WTC11 (cell line): ENCODE data around the gene LAMTOR5. TPM values are rescaled to one million over a fixed set of nuclear protein-coding genes. Genes with fewer than 3 reads are reported as not detected.

Source experiments
- ATAC-seq: fragments of 200-7000 bp; cut with Tn5 transposase; 2 replicates; pipeline ENCODE4 v1.10.0; 2021; ENCODE audit warnings: mild to moderate bottlenecking, moderate library complexity
- CTCF ChIA-PET: fragments of 300-600 bp; sonication (Branson Sonifier 250); formaldehyde crosslinking; loops from one replicate; lab custom pipeline; 2021; ENCODE audit warnings: antibody characterized with exemption; lab: Charles Lee
- POLR2A ChIA-PET: fragments of 350-600 bp; sonication (Branson Sonifier 250); formaldehyde crosslinking; loops from one replicate; lab custom pipeline; 2021; ENCODE audit warnings: antibody characterized with exemption; lab: Charles Lee
- DNase-seq: peaks from one replicate; pipeline ENCODE4 v3.0.0; 2021; ENCODE audit warnings: low spot score
- H3K27ac Mint-ChIP-seq: 2 replicates; pipeline ENCODE4 v1.8.0; 2021; ENCODE audit warnings: mixed read lengths
- H3K27me3 Mint-ChIP-seq: 2 replicates; pipeline ENCODE4 v1.8.0; 2021; ENCODE audit warnings: low read depth, mild to moderate bottlenecking, moderate library complexity, mixed read lengths
- H3K36me3 Mint-ChIP-seq: 2 replicates; pipeline ENCODE4 v1.8.0; 2021; ENCODE audit warnings: mixed read lengths
- H3K4me1 Mint-ChIP-seq: 2 replicates; pipeline ENCODE4 v1.8.0; 2022; ENCODE audit warnings: mixed read lengths
- H3K4me3 Mint-ChIP-seq: 2 replicates; pipeline ENCODE4 v1.8.0; 2021; ENCODE audit warnings: mild to moderate bottlenecking, moderate library complexity, mixed read lengths
- H3K9me3 Mint-ChIP-seq: 2 replicates; pipeline ENCODE4 v1.8.0; 2021; ENCODE audit warnings: mixed read lengths
- ATF1 ChIP-seq: sonication (generic); formaldehyde crosslinking; IDR thresholded peaks from 2 replicates; pipeline ENCODE4 v1.8.1; 2023; ENCODE audit warnings: mild to moderate bottlenecking, moderate library complexity, missing genetic modification reagents
- CREB1 ChIP-seq: sonication (generic); formaldehyde crosslinking; IDR thresholded peaks from 2 replicates; pipeline ENCODE4 v1.8.0; 2023; ENCODE audit warnings: mild to moderate bottlenecking, missing genetic modification reagents
- ELF4 ChIP-seq: sonication (generic); formaldehyde crosslinking; IDR thresholded peaks from 2 replicates; pipeline ENCODE4 v1.8.1; 2022; ENCODE audit warnings: low read depth, mild to moderate bottlenecking, moderate library complexity, missing genetic modification reagents
- EMX1 ChIP-seq: fragments of 250-450 bp; sonication (Bioruptor Pico); IDR thresholded peaks from 2 replicates; pipeline ENCODE4 v1.8.0; 2021; ENCODE audit warnings: mild to moderate bottlenecking
- GTF2I ChIP-seq: fragments of 250-450 bp; sonication (Bioruptor Pico); conservative IDR thresholded peaks from 2 replicates; pipeline ENCODE4 v1.4.0; 2021; ENCODE audit warnings: mild to moderate bottlenecking
- JAZF1 ChIP-seq: fragments of 250-450 bp; sonication (Bioruptor Pico); IDR thresholded peaks from 2 replicates; pipeline ENCODE4 v1.9.0; 2021; ENCODE audit warnings: moderate library complexity, mild to moderate bottlenecking, inconsistent platforms
- KAT7 ChIP-seq: sonication (generic); formaldehyde crosslinking; IDR thresholded peaks from 2 replicates; pipeline ENCODE4 v1.8.1; 2023; ENCODE audit warnings: missing genetic modification reagents, mild to moderate bottlenecking, borderline replicate concordance
- MYBL2 ChIP-seq: sonication (generic); formaldehyde crosslinking; IDR thresholded peaks from 2 replicates; pipeline ENCODE4 v1.8.1; 2023; ENCODE audit warnings: mild to moderate bottlenecking, moderate library complexity, missing genetic modification reagents
- NFE2L1 ChIP-seq: sonication (generic); formaldehyde crosslinking; IDR thresholded peaks from 2 replicates; pipeline ENCODE4 v1.8.1; 2023; ENCODE audit warnings: missing genetic modification reagents
- NR2C2 ChIP-seq: sonication (generic); formaldehyde crosslinking; IDR thresholded peaks from 2 replicates; pipeline ENCODE4 v1.8.0; 2022; ENCODE audit warnings: mild to moderate bottlenecking, missing genetic modification reagents
- OVOL2 ChIP-seq: fragments of 250-450 bp; sonication (Bioruptor Pico); IDR thresholded peaks from 2 replicates; pipeline ENCODE4 v1.9.0; 2021; ENCODE audit warnings: mild to moderate bottlenecking, borderline replicate concordance
- TEAD1 ChIP-seq: sonication (generic); formaldehyde crosslinking; IDR thresholded peaks from 2 replicates; pipeline ENCODE4 v1.8.0; 2022; ENCODE audit warnings: mild to moderate bottlenecking, missing genetic modification reagents
- TP53 ChIP-seq: sonication (generic); formaldehyde crosslinking; IDR thresholded peaks from 2 replicates; pipeline ENCODE4 v1.8.1; 2023; ENCODE audit warnings: mild to moderate bottlenecking, missing genetic modification reagents
- ZNF232 ChIP-seq: sonication (generic); formaldehyde crosslinking; IDR thresholded peaks from 2 replicates; pipeline ENCODE4 v1.8.0; 2022; ENCODE audit warnings: mild to moderate bottlenecking, missing genetic modification reagents
- ZNF396 ChIP-seq: fragments of 250-450 bp; sonication (Bioruptor Pico); IDR thresholded peaks from 2 replicates; pipeline ENCODE4 v1.8.0; 2021; ENCODE audit warnings: mild to moderate bottlenecking, moderate library complexity, borderline replicate concordance
- ZNF671 ChIP-seq: fragments of 250-450 bp; sonication (Bioruptor Pico); IDR thresholded peaks from 2 replicates; pipeline ENCODE4 v1.8.0; 2021; ENCODE audit warnings: mild to moderate bottlenecking
- total RNA-seq: library from RNA; stranded (reverse); gene quantifications from 3 replicates; pipeline ENCODE4 v1.2.3, GENCODE V29; 2021
- TF ChIP-seq, protein P1 (sequence below): sonication (generic); formaldehyde crosslinking; IDR thresholded peaks from 2 replicates; pipeline ENCODE4 v1.8.1; 2022; ENCODE audit warnings: mild to moderate bottlenecking, moderate library complexity, missing genetic modification reagents
- TF ChIP-seq, protein P2 (sequence below): sonication (generic); formaldehyde crosslinking; IDR thresholded peaks from 2 replicates; pipeline ENCODE4 v1.8.1; 2022; ENCODE audit warnings: low read depth, mild to moderate bottlenecking, moderate library complexity, missing genetic modification reagents, borderline replicate concordance
- TF ChIP-seq, protein P3 (sequence below): sonication (generic); formaldehyde crosslinking; IDR thresholded peaks from 2 replicates; pipeline ENCODE4 v1.8.0; 2023; ENCODE audit warnings: missing genetic modification reagents, mild to moderate bottlenecking, borderline replicate concordance
- TF ChIP-seq, protein P4 (sequence below): sonication (generic); formaldehyde crosslinking; IDR thresholded peaks from 2 replicates; pipeline ENCODE4 v1.8.1; 2023; ENCODE audit warnings: mild to moderate bottlenecking, moderate library complexity, missing genetic modification reagents
- TF ChIP-seq, protein P5 (sequence below): sonication (generic); formaldehyde crosslinking; conservative IDR thresholded peaks from 2 replicates; pipeline ENCODE4 v1.8.1; 2022; ENCODE audit warnings: mild to moderate bottlenecking, missing genetic modification reagents
- TF ChIP-seq, protein P6 (sequence below): sonication (generic); formaldehyde crosslinking; IDR thresholded peaks from 2 replicates; pipeline ENCODE4 v1.8.1; 2023; ENCODE audit warnings: mild to moderate bottlenecking, missing genetic modification reagents

LAMTOR5 gene
- total RNA-seq, 1 experiment from 2014 or later, result 76.0 TPM

DNA sequence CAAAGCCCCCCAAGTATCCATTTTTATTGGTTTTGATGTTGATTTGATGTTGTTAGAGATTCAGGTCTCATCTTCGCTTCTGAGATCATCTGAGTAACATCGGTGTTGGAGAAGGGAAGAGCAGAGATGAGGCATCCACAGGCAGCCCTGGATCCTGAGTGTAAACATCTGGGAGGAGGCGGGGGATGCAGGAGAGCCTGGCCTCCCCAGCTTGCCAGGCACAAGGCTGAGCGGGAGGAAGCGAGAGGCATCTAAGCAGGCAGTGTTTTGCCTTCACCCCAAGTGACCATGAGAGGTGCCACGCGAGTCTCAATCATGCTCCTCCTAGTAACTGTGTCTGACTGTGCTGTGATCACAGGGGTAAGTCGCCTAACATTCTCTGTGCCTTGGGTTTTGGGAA, 43.4 kb upstream of the LAMTOR5 start, which contains the start of gene PROK1:
Gene PROK1 (plus strand): TSS at position 221 of the 400 bp plus-strand sequence. CDS start 68 bp downstream, at position 289.
- Mint-ChIP-seq H3K27ac (peak within 1 kb of the TSS; percentile 14), H3K27me3 (no peaks in the 10 kb centered on the region), H3K4me3 (no peak within 1 kb of the TSS), H3K36me3 (no peaks in the 10 kb centered on the region), H3K4me1 (peaks cover 24% of the 10 kb centered on the region), H3K9me3 (no peaks in the 10 kb centered on the region)
- no peak for TF ChIP-seq TP53 (CRISPR knock-in tag)
- TF ChIP-seq ZNF671 (CRISPR knock-in tag), result no peak
- TF ChIP-seq, protein P1, sequence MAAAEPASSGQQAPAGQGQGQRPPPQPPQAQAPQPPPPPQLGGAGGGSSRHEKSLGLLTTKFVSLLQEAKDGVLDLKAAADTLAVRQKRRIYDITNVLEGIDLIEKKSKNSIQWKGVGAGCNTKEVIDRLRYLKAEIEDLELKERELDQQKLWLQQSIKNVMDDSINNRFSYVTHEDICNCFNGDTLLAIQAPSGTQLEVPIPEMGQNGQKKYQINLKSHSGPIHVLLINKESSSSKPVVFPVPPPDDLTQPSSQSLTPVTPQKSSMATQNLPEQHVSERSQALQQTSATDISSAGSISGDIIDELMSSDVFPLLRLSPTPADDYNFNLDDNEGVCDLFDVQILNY (CRISPR knock-in tag), result no peak
- TF ChIP-seq OVOL2 (CRISPR knock-in tag), result no peak
- TF ChIP-seq ZNF232 (CRISPR knock-in tag), result no peak
- TF ChIP-seq, protein P2, sequence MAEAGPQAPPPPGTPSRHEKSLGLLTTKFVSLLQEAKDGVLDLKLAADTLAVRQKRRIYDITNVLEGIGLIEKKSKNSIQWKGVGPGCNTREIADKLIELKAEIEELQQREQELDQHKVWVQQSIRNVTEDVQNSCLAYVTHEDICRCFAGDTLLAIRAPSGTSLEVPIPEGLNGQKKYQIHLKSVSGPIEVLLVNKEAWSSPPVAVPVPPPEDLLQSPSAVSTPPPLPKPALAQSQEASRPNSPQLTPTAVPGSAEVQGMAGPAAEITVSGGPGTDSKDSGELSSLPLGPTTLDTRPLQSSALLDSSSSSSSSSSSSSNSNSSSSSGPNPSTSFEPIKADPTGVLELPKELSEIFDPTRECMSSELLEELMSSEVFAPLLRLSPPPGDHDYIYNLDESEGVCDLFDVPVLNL (CRISPR knock-in tag), result no peak
- no peak for TF ChIP-seq KAT7 (CRISPR knock-in tag)
- no peak for TF ChIP-seq TEAD1 (CRISPR knock-in tag)
- no peak for TF ChIP-seq JAZF1 (CRISPR knock-in tag)
- no peak for TF ChIP-seq NFE2L1 (CRISPR knock-in tag)
- ATAC-seq (no peak), DNase-seq (no peak)
- CTCF ChIA-PET, result interaction anchor here (0.9 to 7.7 kb wide), 4 partner anchors 9 to 243 kb away, joined by 3 to 188 read pairs (median 10); no protein-coding TSS in a partner anchor
- POLR2A ChIA-PET, result no interaction called here

DNA sequence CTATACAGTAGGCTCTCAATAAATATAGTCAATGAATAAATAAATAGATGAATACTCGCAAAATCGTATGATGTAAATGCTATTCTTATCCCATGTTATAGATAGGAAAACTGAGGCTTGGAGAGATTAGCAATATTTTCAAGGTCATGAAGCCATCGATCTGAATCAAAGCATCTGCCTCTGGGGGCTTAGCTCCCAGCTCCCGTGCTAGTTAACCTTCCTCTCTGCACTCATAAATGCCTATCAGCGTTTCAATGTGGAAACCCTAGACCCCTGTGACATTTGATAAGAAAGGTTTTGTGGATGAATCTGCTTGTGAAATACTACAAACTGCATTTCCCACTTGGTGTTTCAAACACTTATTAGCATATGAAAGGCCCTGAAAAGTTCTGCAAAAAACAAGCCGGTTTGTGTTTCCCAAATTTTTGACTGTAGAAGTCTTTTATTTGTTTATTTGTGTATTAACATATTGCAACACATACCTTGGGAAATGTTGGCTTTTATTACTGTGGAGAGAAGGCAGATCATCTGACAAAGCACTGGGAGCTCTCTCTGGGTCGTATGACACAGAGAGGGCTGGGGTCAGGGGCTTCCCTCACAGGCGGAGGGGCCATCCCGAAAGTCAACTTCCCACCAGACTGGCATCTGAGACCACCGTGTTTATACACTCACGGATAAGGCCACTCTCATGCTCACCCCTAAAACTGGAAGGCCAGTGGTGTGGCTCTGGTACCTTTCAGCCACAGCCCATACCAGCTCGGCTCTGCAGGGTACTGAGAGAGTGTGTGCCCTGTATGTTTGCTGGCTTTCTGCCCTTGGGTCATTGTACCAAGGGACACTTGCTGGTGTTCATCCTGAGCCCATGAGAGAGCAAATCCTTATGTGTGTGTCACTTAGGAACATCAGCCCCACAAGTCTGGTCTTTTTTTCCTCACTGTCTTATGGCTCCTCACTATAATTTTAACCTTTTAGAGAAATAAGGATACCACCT, 42.5 kb upstream of the LAMTOR5 start:
- DNase-seq, result no peak
- POLR2A ChIA-PET, result no interaction called here
- H3K4me3 Mint-ChIP-seq, result no peak overlapping the region
- H3K27me3 Mint-ChIP-seq, result no peaks in the 10 kb centered on the region
- 0 out of 2 replicates have a peak overlapping the region, but pooled peaks have one; percentile 11 for H3K27ac Mint-ChIP-seq
- ATAC-seq, result peak; percentile 14; the same call in 1 of the 2 replicates
- no peaks in the 10 kb centered on the region for H3K36me3 Mint-ChIP-seq
- CTCF ChIA-PET, result interaction anchor here (0.7 to 7.7 kb wide), 8 partner anchors 10 to 253 kb away, joined by 3 to 188 read pairs (median 4); partner anchors contain the start of gene RBM15
- peaks cover 19% of the 10 kb centered on the region for H3K4me1 Mint-ChIP-seq
- no peaks in the 10 kb centered on the region for H3K9me3 Mint-ChIP-seq
- TF ChIP-seq NR2C2 (CRISPR knock-in tag) (no peak), EMX1 (CRISPR knock-in tag) (no peak), ELF4 (no peak), MYBL2 (CRISPR knock-in tag) (no peak), GTF2I (no peak), ATF1 (CRISPR knock-in tag) (no peak), CREB1 (no peak), ZNF396 (CRISPR knock-in tag) (no peak)
- TF ChIP-seq, protein P3, sequence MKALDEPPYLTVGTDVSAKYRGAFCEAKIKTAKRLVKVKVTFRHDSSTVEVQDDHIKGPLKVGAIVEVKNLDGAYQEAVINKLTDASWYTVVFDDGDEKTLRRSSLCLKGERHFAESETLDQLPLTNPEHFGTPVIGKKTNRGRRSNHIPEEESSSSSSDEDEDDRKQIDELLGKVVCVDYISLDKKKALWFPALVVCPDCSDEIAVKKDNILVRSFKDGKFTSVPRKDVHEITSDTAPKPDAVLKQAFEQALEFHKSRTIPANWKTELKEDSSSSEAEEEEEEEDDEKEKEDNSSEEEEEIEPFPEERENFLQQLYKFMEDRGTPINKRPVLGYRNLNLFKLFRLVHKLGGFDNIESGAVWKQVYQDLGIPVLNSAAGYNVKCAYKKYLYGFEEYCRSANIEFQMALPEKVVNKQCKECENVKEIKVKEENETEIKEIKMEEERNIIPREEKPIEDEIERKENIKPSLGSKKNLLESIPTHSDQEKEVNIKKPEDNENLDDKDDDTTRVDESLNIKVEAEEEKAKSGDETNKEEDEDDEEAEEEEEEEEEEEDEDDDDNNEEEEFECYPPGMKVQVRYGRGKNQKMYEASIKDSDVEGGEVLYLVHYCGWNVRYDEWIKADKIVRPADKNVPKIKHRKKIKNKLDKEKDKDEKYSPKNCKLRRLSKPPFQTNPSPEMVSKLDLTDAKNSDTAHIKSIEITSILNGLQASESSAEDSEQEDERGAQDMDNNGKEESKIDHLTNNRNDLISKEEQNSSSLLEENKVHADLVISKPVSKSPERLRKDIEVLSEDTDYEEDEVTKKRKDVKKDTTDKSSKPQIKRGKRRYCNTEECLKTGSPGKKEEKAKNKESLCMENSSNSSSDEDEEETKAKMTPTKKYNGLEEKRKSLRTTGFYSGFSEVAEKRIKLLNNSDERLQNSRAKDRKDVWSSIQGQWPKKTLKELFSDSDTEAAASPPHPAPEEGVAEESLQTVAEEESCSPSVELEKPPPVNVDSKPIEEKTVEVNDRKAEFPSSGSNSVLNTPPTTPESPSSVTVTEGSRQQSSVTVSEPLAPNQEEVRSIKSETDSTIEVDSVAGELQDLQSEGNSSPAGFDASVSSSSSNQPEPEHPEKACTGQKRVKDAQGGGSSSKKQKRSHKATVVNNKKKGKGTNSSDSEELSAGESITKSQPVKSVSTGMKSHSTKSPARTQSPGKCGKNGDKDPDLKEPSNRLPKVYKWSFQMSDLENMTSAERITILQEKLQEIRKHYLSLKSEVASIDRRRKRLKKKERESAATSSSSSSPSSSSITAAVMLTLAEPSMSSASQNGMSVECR, result no peak
- TF ChIP-seq, protein P4, sequence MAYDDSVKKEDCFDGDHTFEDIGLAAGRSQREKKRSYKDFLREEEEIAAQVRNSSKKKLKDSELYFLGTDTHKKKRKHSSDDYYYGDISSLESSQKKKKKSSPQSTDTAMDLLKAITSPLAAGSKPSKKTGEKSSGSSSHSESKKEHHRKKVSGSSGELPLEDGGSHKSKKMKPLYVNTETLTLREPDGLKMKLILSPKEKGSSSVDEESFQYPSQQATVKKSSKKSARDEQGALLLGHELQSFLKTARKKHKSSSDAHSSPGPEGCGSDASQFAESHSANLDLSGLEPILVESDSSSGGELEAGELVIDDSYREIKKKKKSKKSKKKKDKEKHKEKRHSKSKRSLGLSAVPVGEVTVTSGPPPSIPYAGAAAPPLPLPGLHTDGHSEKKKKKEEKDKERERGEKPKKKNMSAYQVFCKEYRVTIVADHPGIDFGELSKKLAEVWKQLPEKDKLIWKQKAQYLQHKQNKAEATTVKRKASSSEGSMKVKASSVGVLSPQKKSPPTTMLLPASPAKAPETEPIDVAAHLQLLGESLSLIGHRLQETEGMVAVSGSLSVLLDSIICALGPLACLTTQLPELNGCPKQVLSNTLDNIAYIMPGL (CRISPR knock-in tag), result no peak
- TF ChIP-seq, protein P5, sequence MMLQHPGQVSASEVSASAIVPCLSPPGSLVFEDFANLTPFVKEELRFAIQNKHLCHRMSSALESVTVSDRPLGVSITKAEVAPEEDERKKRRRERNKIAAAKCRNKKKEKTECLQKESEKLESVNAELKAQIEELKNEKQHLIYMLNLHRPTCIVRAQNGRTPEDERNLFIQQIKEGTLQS (CRISPR knock-in tag), result no peak
- TF ChIP-seq, protein P6, sequence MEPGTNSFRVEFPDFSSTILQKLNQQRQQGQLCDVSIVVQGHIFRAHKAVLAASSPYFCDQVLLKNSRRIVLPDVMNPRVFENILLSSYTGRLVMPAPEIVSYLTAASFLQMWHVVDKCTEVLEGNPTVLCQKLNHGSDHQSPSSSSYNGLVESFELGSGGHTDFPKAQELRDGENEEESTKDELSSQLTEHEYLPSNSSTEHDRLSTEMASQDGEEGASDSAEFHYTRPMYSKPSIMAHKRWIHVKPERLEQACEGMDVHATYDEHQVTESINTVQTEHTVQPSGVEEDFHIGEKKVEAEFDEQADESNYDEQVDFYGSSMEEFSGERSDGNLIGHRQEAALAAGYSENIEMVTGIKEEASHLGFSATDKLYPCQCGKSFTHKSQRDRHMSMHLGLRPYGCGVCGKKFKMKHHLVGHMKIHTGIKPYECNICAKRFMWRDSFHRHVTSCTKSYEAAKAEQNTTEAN (CRISPR knock-in tag), result no peak
